Mucosa of gallbladder (tissue), 1 donor: ENCODE data around the gene YPEL1. TPM values are rescaled to one million over a fixed set of nuclear protein-coding genes. Genes with fewer than 3 reads are reported as not detected.
"Not testable (repeated sequence)": the region's sequence is repeated elsewhere in the genome, so short reads cannot be mapped to it uniquely, and the experiment has no call there.

Experiments
- DNase-seq: peaks from one replicate; pipeline ENCODE4 v3.0.0-alpha.2; 2020; ENCODE audit warnings: low spot score
- total RNA-seq: library from RNA; stranded (reverse); gene quantifications from one replicate; pipeline ENCODE4 v1.2.1, GENCODE V29; 2021
- donor health status: DM: no; HTN: no; CAD: no.

YPEL1 gene
- total RNA-seq, 1 donor from 2014 or later, result 10.0 TPM

DNA sequence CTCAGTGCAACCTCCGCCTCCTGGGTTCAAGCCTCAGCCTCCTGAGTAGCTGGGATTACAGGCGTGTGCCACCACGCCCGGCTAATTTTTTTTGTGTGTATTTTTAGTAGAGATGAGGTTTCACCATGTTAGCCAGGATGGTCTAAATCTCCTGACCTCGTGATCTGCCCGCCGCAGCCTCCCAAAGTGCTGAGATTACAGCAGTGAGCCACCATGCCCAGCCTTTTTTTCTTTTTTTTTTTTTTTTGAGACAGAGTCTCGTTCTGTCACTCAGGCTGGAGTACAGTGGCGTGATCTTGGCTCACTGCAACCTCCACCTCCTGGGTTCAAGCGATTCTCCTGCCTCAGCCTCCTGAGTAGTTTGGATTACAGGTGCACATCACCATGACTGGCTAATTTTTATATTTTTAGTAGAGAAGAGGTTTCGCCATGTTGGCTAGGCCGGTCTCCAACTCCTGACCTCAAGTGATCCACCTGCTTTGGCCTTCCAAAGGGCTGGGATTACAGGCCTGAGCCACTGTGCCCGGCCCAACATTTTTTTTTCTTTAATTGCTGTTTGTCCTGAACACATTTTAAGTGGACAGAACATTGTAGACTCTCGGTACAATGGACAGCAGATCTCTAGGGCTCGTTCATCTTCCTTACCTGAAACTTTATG lies 14.3 kb downstream of the YPEL1 start:
- DNase-seq, result not testable (repeated sequence)

DNA sequence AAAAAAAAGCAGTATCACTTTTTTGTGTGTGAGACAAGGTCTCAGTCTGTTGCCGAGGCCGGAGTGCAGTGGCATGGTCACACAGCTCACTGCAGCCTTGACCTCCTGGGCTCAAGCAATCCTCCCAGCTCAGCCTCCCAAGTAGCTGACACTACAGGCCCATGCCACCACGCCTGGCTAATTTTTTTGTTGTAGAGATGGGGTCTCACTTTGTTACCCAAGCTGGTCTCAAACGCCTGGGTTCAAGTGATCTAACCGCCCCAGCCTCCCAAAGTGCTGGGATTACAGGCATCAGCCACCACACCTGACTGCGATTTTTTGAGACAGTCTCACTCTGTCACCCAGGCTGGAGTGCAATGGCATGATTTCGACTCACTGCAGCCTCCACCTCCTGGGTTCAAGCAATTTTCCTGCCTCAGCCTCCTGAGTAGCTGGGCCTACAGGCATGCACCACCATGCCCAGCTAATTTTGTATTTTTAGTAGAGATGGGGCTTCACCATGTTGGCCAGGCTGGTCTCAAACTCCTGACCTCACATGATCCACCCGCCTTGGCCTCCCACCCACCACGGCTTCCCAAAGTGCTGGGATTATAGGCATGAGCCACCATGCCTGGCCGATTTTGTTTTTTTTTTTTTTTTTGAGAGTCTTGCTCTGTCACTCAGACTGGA lies 15.3 kb downstream of the YPEL1 start:
- not testable (repeated sequence) for DNase-seq

DNA sequence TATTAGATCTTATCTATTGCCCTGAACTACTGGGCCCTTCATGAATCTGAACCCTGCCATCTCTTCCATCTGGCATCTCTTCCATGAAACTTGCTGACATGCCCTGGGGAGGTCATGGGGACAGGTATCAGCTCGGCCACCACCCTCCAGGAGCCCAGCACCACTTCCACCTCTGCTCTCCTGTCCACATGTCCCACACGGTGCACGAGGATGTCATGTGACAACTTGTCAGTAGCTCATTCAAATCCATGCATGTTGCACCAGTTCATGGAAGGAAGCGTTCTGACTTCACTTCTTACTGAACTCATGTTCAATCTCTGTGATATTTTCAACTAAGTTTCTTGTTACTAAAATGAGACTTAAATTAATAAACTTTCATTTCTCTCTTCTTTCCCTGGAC lies 16.6 kb downstream of the YPEL1 start:
- no peak for DNase-seq

DNA sequence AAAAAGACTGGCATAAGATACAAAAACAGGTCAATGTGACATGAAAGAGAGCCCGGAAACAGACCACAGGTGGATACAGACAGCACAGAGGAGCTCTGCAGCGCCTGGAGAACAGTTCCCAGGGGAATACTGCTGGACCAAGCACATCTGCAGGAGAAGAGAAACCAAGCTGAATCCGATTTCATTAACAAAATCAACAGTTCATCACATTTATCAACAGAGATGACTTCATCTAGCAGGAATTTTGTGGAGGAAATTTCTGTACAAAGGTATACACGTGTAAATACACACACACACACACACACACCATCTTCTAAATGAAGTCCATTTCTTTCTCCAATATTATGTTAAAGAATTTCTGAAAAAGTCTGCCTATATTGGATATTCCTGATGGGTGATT lies 17.1 kb downstream of the YPEL1 start:
- DNase-seq, result no peak

DNA sequence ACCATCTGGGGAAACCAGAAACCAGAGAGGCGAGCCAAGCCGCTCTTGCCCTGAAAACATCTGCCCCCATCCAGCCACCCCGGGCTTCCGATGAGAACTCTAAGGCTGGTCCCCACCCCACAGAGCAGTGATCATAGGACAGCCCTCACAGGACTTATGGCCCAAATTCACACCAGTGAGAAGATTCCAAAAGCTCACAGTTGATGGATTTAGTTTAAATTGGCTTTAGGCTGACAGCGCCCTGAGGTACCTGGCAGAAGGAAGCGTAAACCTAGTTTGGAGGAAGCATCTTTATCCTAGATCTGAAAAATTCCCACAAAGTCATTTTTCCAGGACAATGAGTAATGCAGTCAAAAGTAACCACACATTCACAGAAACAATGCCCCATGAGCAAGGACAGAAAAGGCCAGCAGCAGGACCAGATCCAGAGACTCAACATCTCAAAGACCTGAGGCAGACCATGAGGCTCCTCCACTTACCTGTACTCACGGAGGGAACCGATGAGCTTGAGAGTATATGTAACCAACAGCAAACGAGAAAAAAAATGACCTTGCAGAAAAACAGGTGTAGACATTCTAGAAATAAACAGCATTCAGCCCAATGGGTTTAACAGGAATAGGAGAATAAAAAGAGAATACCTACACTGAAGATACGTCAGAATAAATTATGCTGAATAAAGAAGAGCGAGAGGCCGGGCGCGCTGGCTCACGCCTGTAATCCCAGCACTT lies 19.0 kb downstream of the YPEL1 start:
- not testable (repeated sequence) for DNase-seq

DNA sequence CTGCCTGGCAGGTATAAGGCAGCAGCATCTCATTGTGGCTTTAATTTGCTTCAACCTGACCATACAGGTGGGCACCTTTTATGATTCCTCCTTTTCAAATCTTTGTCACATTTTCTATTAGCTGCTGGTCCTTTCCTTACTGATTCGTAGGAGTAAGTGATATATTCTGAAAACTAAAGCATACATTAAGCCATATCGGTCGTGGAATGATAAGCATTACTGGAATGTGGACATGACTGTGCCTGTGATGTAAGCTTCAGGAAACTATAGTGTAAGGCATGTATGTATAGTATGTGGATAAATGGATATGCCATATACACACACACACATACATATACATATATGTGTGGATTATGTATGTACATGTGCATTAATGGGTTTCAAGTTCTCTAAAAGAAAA lies 20.8 kb downstream of the YPEL1 start:
- no peak for DNase-seq

DNA sequence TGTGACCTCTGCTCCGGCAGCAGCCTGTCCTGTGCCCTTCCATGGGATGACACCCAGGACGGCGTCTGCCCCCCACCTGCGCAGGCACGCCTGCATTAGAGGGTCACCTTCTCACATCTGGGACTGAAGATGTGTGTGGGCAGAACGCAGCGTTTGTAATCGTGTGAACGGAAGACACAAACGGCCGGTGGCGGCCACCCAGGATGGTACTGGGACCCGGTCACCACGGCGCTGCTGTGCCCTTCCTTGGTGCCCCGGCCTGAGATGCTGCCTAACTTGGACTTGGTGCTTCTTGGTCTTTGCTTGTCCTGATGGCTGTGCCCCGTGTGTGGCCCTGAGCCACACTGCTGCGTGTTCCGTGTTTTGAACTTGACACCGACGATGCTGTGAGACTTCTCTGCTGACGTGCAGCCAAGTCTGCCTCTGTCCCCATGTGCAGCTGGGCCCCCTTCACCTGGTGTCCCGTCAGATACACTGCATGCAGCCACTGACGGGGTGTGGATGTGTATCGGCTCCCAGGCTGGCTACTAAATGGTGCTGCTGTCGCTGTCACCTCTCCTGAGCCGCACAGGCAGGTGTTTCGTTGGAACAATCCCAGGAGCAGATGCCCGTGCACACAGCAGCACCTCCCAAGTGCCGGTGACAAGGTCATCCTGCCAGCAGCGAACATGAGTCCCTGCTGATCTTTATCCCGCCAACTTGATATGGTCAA lies 21.4 kb downstream of the YPEL1 start:
- no peak for DNase-seq

DNA sequence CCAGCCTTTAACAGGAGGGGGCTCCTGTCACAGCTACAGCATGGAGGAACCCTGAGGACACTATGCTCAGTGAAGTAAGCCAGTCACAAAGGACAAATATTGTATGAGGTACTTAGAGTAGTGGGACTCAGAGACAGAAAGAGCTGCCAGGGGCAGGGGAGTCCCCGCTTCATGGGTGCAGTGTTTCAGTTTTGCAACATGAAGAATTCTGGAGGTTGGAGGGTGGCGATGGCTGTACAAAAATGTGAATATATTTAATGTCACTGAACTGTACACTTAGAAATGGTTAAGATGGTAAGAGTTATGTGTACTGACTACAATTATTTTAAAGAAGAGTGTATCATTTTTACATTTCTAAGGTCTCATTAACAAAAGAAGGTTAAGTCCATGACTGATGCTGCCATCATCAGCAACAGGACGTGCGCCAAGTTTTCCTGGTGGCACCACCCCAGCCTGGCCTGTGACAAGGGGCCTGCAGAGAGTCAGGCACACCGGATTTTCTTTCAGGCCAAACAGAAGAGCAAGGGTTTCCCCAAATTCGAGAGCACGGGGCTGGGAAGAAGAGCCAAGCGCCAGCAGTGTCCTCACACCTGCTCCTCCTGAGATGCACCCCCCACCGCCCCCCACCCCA lies 22.1 kb downstream of the YPEL1 start:
- DNase-seq, result no peak

DNA sequence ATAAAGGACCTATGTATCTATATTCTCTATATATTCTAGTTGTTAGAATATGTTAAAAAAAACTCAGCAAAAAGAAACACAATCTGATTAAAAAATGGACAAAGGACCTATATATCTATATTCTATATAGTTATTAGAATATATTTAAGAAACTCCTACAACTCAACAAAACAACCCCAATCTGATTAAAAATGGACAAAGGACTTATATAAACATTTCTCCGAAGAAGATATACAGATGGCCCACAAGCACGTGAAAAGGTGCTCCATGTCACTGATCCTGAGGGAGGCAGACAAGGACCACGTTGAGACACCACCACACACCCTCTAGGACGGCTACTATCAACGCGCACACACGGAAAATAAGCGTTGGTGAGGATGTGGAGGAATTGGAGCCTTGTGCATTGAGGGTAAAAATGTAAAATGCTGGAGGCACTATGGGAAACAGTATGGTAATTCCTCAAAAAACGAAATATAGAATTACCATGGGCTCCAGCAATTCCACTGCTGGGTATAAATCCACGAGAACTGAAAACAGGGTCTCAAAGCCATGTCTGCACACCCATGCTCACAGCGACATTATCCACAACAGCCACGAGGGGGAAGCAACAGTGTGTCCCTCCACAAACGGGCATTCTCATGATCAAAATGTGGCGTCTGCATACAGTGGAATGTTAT lies 22.7 kb downstream of the YPEL1 start:
- peak; percentile 57 for DNase-seq

DNA sequence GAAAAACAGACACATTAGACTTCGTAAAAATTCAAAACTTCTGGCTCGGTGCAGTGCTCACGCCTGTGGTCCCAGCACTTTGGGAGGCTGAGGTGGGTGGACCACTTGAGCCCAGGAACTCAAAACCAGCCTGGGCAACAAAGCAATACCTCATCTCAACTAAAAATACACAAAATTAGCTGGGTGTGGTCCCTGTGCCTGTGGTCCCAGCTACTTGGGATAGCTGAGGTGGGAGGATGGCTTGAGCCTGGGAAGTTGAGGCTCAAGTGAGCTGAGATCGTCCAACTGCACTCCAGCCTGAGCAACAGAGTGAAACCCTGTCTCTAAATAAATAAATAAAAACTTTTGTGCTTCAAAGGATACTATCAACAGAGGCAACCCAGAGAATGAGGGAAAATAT lies 23.7 kb downstream of the YPEL1 start:
- DNase-seq, result no peak

DNA sequence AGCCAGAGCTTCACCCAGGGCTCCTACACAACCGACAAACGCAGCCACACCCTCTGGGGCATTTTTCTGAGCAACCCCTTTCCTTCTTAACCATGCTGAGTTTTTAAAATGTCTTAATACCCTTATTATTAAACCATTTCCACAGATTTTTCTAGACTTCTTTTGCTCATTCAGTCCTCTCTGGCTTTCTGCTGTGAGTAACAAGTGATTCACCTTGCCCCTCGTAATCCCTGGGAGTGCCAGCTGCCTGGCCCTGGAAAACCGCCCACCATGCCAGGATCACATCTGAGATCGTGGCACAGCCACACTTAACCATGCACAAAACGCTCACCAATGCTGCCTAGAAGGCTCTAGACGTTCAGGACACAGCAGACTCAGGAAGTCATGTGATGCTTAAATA lies 25.4 kb downstream of the YPEL1 start:
- DNase-seq, result no peak

DNA sequence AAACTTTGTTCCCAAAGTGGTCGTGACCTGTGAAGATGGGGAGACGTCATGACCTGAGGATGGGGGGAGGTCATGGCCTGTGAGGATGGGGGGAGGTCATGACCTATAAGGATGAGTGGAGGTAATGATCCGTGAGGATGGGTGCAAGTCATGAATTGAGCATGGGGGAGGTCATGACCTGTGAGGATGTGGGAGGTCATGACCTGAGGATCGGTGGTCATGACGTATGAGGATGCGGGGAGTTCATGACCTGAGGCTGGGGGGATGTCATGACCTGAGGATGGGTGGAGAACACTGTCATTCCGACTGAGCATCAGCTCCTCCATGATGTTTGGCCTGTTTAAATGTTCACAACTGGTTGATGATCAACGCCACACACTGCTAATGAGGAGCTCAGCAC lies 25.9 kb downstream of the YPEL1 start:
- no peak for DNase-seq

DNA sequence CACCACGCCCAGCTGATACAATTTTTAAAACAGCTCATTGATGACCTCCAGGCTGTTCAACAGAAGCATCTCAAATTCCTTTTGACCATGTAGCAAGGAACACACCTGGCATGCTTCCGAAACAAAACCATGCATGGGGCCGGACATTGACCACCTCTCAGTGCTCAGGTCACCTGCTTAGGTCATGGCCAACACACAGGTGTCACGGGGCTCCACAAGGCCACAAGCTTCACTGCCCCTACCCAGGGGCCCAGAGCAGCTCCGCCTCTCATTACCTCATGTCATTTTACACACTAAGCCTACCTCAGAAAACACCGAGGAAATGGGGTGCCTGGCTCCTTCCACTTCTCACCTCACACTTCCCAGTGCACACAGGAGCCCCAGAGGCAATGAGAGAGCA lies 26.6 kb downstream of the YPEL1 start:
- no peak for DNase-seq

DNA sequence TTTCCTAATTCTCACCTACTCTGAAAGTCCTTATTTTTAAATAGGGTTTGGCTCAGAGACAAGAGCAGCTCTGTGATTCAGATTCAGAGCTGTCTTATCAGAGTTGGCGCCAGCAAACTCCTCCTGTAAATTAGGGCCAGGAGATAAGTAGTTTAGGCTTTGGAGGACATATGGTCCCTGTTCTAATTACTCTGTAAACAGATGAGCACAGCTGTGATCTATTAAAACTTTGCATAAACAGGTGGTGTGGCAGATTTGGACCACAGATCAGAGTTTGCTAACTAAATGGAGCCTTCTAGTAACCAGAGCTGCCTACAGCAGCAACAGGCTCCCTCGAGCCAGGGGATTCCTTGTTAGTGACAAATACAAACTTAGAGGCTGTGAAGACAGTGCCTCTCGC lies 27.9 kb downstream of the YPEL1 start:
- DNase-seq, result no peak

DNA sequence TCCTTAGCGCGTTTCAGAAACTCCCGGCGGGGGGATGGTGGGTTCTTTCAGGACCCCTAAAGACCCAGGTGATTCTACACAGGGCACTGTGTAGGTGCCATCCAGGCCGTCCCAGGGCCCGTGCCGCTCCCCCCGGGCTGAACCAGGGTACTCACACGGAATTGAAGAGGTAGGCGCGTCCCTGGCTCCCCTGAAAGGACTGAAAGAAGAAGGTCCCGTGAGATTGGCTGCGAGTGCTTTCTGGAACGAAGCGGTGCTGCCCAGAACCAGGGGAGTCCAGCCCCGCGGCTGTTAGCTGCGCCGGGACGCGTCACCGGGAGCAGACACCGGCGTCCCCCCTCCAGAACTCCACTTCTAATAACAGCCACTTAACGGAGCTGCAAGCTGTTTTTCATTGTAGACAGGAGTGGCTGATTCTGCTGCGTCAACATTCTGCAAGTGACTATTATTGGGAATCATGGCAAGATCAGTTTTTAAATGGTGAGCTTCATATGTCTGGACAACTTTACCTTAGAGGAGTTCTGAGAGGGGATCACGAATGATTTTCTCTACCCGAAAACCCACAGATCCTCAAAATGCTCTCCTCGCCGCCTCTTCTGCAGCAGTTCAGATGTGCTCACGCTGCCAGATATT lies 31.8 kb downstream of the YPEL1 start:
- no peak for DNase-seq

DNA sequence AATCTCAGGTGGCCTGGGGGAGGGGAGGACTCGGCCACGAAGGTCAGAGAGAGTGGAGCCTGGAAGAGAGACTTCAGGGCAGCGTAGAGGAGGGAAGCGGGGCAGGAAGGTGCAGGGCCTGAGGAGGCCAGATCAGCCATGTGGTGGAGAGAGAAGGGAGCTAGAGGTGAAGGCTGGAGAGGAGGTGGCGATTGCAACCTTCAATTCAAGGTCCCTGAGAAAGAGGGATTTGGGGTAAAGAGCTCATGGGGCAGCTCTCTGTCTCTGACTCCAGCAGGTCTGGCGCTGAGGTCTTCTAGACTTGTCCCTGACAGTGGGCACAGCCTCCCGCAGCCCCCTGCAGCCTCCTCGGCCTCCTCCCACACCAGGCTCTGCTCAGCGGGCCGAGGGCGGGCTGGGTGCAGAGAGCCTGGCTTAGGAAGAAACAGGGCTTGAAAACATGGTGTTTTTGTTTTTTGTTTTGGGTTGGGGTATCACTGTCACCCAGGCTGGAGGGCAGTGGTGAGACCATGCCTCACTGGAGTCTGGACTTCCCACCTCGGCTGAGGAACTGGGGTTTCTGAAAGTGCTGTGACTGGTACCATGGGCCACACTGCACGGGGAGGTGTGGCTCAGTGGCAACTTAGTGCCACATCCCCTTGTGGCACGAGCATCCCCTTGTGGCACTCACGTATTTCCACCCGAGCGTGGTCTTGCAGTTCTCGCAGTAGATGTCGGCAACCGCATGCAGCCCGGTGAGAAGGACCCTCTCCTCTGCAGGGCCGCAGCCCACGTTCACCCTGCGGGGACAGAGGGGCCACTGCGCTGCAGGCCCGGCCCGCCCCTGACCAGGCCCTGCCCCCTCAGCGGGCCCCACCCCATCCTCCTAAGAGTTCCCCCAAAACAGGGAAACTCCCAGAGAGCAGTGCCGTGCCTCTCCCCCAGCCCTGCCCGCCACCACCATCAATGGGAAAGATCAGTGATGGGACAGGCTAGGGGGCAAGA lies 32.6 kb downstream of the YPEL1 start:
- no peak for DNase-seq

DNA sequence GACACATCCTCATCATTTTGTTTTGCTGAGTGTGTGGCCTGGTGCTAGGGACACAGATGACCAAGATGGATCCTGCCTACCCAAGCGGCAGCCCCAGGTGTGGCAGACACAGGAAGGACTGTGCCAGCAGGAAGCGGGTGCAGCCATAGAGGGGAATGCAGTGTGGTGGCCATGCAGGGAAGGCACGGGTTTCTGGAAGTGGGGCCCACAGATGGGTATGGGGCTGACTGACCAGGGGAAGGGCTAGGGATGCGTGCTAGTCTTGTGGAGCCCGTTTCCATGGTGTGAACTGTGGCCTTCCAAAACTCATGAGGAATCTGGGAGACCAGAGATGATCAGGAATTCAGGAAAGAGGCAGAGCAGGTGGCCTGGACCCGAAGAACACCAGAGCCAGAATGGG lies 33.5 kb downstream of the YPEL1 start:
- DNase-seq, result no peak

DNA sequence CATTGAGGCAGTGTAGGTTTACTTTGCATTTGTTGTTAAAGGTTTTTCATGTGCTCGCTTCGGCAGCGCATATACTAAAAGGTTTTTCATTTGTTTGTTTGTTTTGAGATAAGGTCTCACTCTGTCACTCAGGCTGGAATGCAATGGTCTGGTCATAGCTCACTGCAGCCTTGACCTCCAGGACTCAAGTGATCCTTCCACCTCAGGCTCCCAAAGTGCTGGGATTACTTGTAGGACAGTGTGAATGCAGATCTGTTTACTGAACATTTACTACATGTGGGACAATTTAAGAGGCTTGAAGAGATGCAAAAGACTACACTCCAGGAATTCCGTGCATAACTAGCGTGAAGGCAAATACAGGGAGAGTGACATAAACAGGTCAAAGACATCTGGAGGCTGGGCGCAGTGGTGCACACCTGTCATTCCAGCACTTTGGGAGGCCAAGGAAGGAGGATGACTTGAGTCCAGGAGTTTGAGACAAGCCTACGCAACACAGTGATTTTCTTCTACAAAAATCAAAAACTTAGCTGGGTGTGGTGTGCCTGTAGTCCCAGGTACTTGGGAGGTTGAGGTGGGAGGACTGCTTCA lies 34.1 kb downstream of the YPEL1 start:
- DNase-seq, result no peak

DNA sequence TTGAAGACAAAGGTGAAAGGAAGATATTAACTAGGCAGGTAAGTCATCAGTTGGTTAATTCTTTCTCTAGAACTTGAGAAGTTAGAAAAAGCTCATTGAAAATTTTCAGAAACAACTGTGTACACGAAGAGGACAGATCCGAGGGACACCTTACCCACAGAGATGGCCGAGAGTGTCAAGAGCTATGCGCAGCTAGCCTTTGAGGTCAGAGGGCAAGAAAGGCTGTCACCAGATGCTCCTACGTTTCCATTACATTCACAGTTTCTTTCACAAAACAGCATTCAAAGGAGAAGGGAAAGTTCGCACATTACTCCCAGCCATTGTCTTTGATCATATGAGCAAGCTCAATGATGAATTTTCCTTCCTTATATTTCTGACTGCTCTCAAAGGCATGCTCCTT lies 34.8 kb downstream of the YPEL1 start:
- DNase-seq, result no peak
